Natural killer cell (primary cell): ENCODE data around the gene PAK6. TPM values are rescaled to one million over a fixed set of nuclear protein-coding genes. Genes with fewer than 3 reads are reported as not detected.

Experiments used
- ATAC-seq, 3 donors: fragments of 150-1000 bp in 2 of 3; fragments of 200-7000 bp in 1 of 3; cut with Tn5 transposase; 1 replicate in 1 of 3; 2 replicates in 2 of 3; pipeline ENCODE4 v1.10.0; 2021; ENCODE audit warnings: mild to moderate bottlenecking in 2 of 3, moderate library complexity in 2 of 3
- DNase-seq, 2 donors: peaks; one replicate each; pipeline versions ENCODE4 v3.0.0 to v3.0.0-alpha.2; 2013 to 2021; ENCODE audit warnings: mixed read lengths in 1 of 2
- H3K27ac ChIP-seq: one replicate; pipeline ENCODE4 v1.5.1; 2013; ENCODE audit warnings: mild to moderate bottlenecking, low read length
- H3K27me3 ChIP-seq: one replicate; pipeline ENCODE4 v1.6.1; 2013; ENCODE audit warnings: low read length; ENCODE audit not compliant: control insufficient read depth, insufficient read depth
- H3K36me3 ChIP-seq: one replicate; pipeline ENCODE4 v1.6.1; 2013; ENCODE audit warnings: low read length; ENCODE audit not compliant: control insufficient read depth, insufficient read depth
- H3K4me1 ChIP-seq: one replicate; pipeline ENCODE4 v1.6.1; 2013; ENCODE audit warnings: low read length; ENCODE audit not compliant: control insufficient read depth, insufficient read depth
- H3K4me3 ChIP-seq: one replicate; pipeline ENCODE4 v1.5.1; 2013; ENCODE audit warnings: low read length
- H3K9me3 ChIP-seq: one replicate; pipeline ENCODE4 v1.6.1; 2013; ENCODE audit warnings: low read length; ENCODE audit not compliant: control insufficient read depth, insufficient read depth
- H3K27ac Mint-ChIP-seq, 2 donors: one replicate each; pipeline ENCODE4 v1.8.0; 2022; ENCODE audit warnings: mild to moderate bottlenecking in 2 of 2, mixed read lengths in 2 of 2, moderate library complexity in 1 of 2
- H3K27me3 Mint-ChIP-seq, 2 donors: one replicate each; pipeline ENCODE4 v1.8.0; 2022; ENCODE audit warnings: low read depth in 2 of 2, mixed read lengths in 2 of 2
- H3K36me3 Mint-ChIP-seq: one replicate; pipeline ENCODE4 v1.8.0; 2022; ENCODE audit warnings: mixed read lengths
- H3K4me1 Mint-ChIP-seq, 2 donors: one replicate each; pipeline ENCODE4 v1.8.0; 2022; ENCODE audit warnings: mixed read lengths in 2 of 2
- H3K4me3 Mint-ChIP-seq: one replicate; pipeline ENCODE4 v1.8.0; 2022; ENCODE audit warnings: mild to moderate bottlenecking, moderate library complexity, mixed read lengths
- H3K9me3 Mint-ChIP-seq, 2 donors: one replicate each; pipeline ENCODE4 v1.8.0; 2022; ENCODE audit warnings: mixed read lengths in 2 of 2
- CTCF ChIP-seq: fragments of 200-600 bp; IDR thresholded peaks from one replicate; pipeline ENCODE4 v1.8.0; 2022; ENCODE audit warnings: antibody characterized with exemption
- WGBS: methylation state at CpG from one replicate; pipeline ENCODE4 v1.1.7; 2013; ENCODE audit warnings: missing lambda C conversion rate; ENCODE audit not compliant: insufficient coverage; 5-methylcytosine and 5-hydroxymethylcytosine counted together
- intact Hi-C: fragments of 100-400 bp; cut with micrococcal nuclease; formaldehyde crosslinking; loops from one replicate; pipeline ENCODE4 v1.14.2; 2022
- total RNA-seq, 4 donors: library from RNA; stranded (reverse); fragments of 120-200 nt in 1 of 4; gene quantifications; one replicate each; pipeline versions ENCODE4 v1.2.3 to v1.2.4, GENCODE V29; 2013 to 2022

Gene PAK6
- total RNA-seq, 3 donors from 2014 or later (not counting 1 experiment from before 2014, with no cell fraction given), result 7.6 to 10.9 (median 7.9) TPM

- ATAC-seq, result no peak
- peaks cover 2 to 15% of the 10 kb centered on the region in 2 donors for H3K4me1 Mint-ChIP-seq
- no peaks in the 10 kb centered on the region for H3K27me3 Mint-ChIP-seq
- Histone ChIP-seq H3K27ac (no peak overlapping the region), H3K27me3 (no peaks in the 10 kb centered on the region), H3K4me1 (no peaks in the 10 kb centered on the region), H3K36me3 (peaks cover 88% of the 10 kb centered on the region), H3K4me3 (no peak overlapping the region), H3K9me3 (no peaks in the 10 kb centered on the region)
- H3K27ac Mint-ChIP-seq, result no peak overlapping the region
- TF ChIP-seq CTCF, result no peak
- no peak for DNase-seq
- H3K36me3 Mint-ChIP-seq, result peaks cover 2% of the 10 kb centered on the region
- intact Hi-C loops, result no loop called here
- no peak overlapping the region for H3K4me3 Mint-ChIP-seq
- no peaks in the 10 kb centered on the region for H3K9me3 Mint-ChIP-seq
- 88% methylated on average over 20 of the region's 20 CpGs for WGBS
Measured at GRCh38 chr15:40293905-40294895, 55.3 kb downstream of the PAK6 start.

- no peaks in the 10 kb centered on the region for H3K4me1 ChIP-seq
- 91% methylated on average over 1 of the region's 1 CpG for WGBS
- DNase-seq (no peak), ATAC-seq (no peak)
- no peak for TF ChIP-seq CTCF
- Mint-ChIP-seq H3K4me1 (peaks cover 7 to 15% of the 10 kb centered on the region in 2 donors), H3K9me3 (no peaks in the 10 kb centered on the region), H3K4me3 (no peak overlapping the region), H3K27ac (no peak overlapping the region), H3K36me3 (peaks cover 8% of the 10 kb centered on the region), H3K27me3 (no peaks in the 10 kb centered on the region)
- peaks cover 85% of the 10 kb centered on the region for H3K36me3 ChIP-seq
- H3K27ac ChIP-seq, result no peak overlapping the region
- intact Hi-C loops, result no loop called here
- H3K9me3 ChIP-seq, result no peaks in the 10 kb centered on the region
- H3K27me3 ChIP-seq, result no peaks in the 10 kb centered on the region
- H3K4me3 ChIP-seq, result no peak overlapping the region
Measured at GRCh38 chr15:40295297-40295696, 56.4 kb downstream of the PAK6 start.

- H3K36me3 Mint-ChIP-seq, result peaks cover 8% of the 10 kb centered on the region
- TF ChIP-seq CTCF, result no peak
- H3K27ac ChIP-seq, result no peak overlapping the region
- H3K27me3 Mint-ChIP-seq, result no peaks in the 10 kb centered on the region
- no peak overlapping the region for H3K27ac Mint-ChIP-seq
- 81% methylated on average over 11 of the region's 12 CpGs for WGBS
- intact Hi-C loops, result no loop called here
- H3K4me3 Mint-ChIP-seq, result no peak overlapping the region
- H3K36me3 ChIP-seq, result peaks cover 90% of the 10 kb centered on the region
- H3K4me3 ChIP-seq, result no peak overlapping the region
- DNase-seq (no peak), ATAC-seq (no peak)
- H3K9me3 ChIP-seq, result no peaks in the 10 kb centered on the region
- H3K4me1 ChIP-seq, result no peaks in the 10 kb centered on the region
- no peaks in the 10 kb centered on the region for H3K27me3 ChIP-seq
- no peaks in the 10 kb centered on the region for H3K9me3 Mint-ChIP-seq
- peaks cover 7 to 19% of the 10 kb centered on the region in 2 donors for H3K4me1 Mint-ChIP-seq
Measured at GRCh38 chr15:40295877-40296560, 57.2 kb downstream of the PAK6 start.
